ENCODE measurements around the gene FES.
"Not testable (repeated sequence)": the region's sequence is repeated elsewhere in the genome, so short reads cannot be mapped to it uniquely, and the experiment has no call there.

DNA sequence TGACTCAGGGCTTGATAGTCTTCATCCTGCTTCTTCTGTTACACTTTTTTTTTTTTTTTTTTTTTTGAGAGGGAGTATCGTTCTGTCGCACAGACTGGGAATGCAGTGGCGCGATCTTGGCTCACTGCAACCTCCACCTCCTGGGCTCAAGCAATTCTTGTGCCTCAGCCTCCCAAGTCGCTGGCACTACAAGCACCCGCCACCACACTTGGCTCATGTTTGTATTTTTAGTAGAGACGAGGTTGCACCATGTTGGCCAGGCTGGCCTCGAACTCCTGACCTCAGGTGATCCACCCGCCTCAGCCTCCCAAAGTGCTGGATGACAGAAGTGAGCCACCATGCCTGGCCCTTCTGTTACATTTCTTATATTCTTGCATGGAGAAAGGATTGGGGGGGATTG lies 9.3 kb upstream of the FES start:
- TF ChIP-seq RAD21 (IDR thresholded peaks at IDR 0.05; ENCODE audit: low read length); MEF2A (IDR thresholded peaks at IDR 0.05; ENCODE audit: borderline replicate concordance, low read depth); POLR2AphosphoS5 (IDR thresholded peaks at IDR 0.05; ENCODE audit: low read depth, low read length): not testable (repeated sequence)
- TF ChIP-seq, protein P1, sequence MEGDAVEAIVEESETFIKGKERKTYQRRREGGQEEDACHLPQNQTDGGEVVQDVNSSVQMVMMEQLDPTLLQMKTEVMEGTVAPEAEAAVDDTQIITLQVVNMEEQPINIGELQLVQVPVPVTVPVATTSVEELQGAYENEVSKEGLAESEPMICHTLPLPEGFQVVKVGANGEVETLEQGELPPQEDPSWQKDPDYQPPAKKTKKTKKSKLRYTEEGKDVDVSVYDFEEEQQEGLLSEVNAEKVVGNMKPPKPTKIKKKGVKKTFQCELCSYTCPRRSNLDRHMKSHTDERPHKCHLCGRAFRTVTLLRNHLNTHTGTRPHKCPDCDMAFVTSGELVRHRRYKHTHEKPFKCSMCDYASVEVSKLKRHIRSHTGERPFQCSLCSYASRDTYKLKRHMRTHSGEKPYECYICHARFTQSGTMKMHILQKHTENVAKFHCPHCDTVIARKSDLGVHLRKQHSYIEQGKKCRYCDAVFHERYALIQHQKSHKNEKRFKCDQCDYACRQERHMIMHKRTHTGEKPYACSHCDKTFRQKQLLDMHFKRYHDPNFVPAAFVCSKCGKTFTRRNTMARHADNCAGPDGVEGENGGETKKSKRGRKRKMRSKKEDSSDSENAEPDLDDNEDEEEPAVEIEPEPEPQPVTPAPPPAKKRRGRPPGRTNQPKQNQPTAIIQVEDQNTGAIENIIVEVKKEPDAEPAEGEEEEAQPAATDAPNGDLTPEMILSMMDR (IDR thresholded peaks at IDR 0.05) = not testable (repeated sequence)
- TF ChIP-seq, protein P2, sequence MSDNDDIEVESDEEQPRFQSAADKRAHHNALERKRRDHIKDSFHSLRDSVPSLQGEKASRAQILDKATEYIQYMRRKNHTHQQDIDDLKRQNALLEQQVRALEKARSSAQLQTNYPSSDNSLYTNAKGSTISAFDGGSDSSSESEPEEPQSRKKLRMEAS (IDR thresholded peaks at IDR 0.05; ENCODE audit: low read depth) = not testable (repeated sequence)
- TF ChIP-seq, protein P3, sequence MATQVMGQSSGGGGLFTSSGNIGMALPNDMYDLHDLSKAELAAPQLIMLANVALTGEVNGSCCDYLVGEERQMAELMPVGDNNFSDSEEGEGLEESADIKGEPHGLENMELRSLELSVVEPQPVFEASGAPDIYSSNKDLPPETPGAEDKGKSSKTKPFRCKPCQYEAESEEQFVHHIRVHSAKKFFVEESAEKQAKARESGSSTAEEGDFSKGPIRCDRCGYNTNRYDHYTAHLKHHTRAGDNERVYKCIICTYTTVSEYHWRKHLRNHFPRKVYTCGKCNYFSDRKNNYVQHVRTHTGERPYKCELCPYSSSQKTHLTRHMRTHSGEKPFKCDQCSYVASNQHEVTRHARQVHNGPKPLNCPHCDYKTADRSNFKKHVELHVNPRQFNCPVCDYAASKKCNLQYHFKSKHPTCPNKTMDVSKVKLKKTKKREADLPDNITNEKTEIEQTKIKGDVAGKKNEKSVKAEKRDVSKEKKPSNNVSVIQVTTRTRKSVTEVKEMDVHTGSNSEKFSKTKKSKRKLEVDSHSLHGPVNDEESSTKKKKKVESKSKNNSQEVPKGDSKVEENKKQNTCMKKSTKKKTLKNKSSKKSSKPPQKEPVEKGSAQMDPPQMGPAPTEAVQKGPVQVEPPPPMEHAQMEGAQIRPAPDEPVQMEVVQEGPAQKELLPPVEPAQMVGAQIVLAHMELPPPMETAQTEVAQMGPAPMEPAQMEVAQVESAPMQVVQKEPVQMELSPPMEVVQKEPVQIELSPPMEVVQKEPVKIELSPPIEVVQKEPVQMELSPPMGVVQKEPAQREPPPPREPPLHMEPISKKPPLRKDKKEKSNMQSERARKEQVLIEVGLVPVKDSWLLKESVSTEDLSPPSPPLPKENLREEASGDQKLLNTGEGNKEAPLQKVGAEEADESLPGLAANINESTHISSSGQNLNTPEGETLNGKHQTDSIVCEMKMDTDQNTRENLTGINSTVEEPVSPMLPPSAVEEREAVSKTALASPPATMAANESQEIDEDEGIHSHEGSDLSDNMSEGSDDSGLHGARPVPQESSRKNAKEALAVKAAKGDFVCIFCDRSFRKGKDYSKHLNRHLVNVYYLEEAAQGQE (IDR thresholded peaks at IDR 0.05; ENCODE audit: low read depth, low read length) = not testable (repeated sequence)
- TF ChIP-seq, protein P4, sequence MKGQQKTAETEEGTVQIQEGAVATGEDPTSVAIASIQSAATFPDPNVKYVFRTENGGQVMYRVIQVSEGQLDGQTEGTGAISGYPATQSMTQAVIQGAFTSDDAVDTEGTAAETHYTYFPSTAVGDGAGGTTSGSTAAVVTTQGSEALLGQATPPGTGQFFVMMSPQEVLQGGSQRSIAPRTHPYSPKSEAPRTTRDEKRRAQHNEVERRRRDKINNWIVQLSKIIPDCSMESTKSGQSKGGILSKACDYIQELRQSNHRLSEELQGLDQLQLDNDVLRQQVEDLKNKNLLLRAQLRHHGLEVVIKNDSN (IDR thresholded peaks at IDR 0.05; ENCODE audit: borderline replicate concordance, low read depth) = not testable (repeated sequence)
